NK-92 (cell line): Measurements from ENCODE around the gene LAMTOR2.
"Not testable (repeated sequence)": the region's sequence is repeated elsewhere in the genome, so short reads cannot be mapped to it uniquely, and the experiment has no call there.

Experiments used
- DNase-seq: peaks from one replicate; lab custom pipeline; 2025; ENCODE audit not compliant: unreplicated experiment; lab: John Stamatoyannopoulos, UW

Gene LAMTOR2

GRCh38 chr1:156054500-156055280 is at the start of gene LAMTOR2:
Gene LAMTOR2 (plus strand): TSS chr1:156054782. CDS start chr1:156054890, 108 bp downstream.
- peak; percentile 62 for DNase-seq

GRCh38 chr1:156004843-156005584 is 49.6 kb upstream of the LAMTOR2 start:
- DNase-seq, result no peak

GRCh38 chr1:156006666-156007376 is 47.8 kb upstream of the LAMTOR2 start:
- DNase-seq, result no peak

- no peak for DNase-seq
These were observed 45.2 kb upstream of the LAMTOR2 start for GRCh38 chr1:156009404-156009803.

GRCh38 chr1:156012051-156012817 is 42.3 kb upstream of the LAMTOR2 start:
- DNase-seq, result no peak

GRCh38 chr1:156014829-156015228 is 39.8 kb upstream of the LAMTOR2 start:
- no peak for DNase-seq

GRCh38 chr1:156019946-156020292 is 34.7 kb upstream of the LAMTOR2 start:
- DNase-seq, result no peak

- no peak for DNase-seq
These were observed 34.1 kb upstream of the LAMTOR2 start, which contains the start of gene SSR2 for GRCh38 chr1:156020293-156021092. Gene SSR2 (minus strand): TSS chr1:156020951. CDS start chr1:156020167, 784 bp downstream.

- no peak for DNase-seq
These were observed 33.5 kb upstream of the LAMTOR2 start for GRCh38 chr1:156021093-156021428.

- DNase-seq, result no peak
These were observed 32.6 kb upstream of the LAMTOR2 start for GRCh38 chr1:156021954-156022353.

GRCh38 chr1:156024801-156025200 is 29.8 kb upstream of the LAMTOR2 start:
- no peak for DNase-seq

GRCh38 chr1:156025876-156026275 is 28.7 kb upstream of the LAMTOR2 start:
- no peak for DNase-seq

- no peak for DNase-seq
These were observed 28.0 kb upstream of the LAMTOR2 start for GRCh38 chr1:156026588-156026987.

GRCh38 chr1:156033011-156033410 is 21.6 kb upstream of the LAMTOR2 start:
- no peak for DNase-seq

GRCh38 chr1:156034991-156035390 is 19.6 kb upstream of the LAMTOR2 start:
- not testable (repeated sequence) for DNase-seq

- DNase-seq, result no peak
These were observed 11.8 kb upstream of the LAMTOR2 start for GRCh38 chr1:156042828-156043227.

- no peak for DNase-seq
These were observed 9.5 kb upstream of the LAMTOR2 start for GRCh38 chr1:156045076-156045475.

GRCh38 chr1:156048663-156049258 is 5.8 kb upstream of the LAMTOR2 start:
- DNase-seq, result no peak

GRCh38 chr1:156050376-156050775 is 4.2 kb upstream of the LAMTOR2 start:
- DNase-seq, result no peak
